GM12892 (cell line): Measurements from ENCODE around the gene CORIN.

Source experiments
- POLR2A ChIP-seq: IDR thresholded peaks from 2 replicates; pipeline ENCODE4 v1.6.1; 2011; ENCODE audit warnings: low read depth, low read length, control low read depth
- POLR2AphosphoS5 ChIP-seq: IDR thresholded peaks from 2 replicates; pipeline ENCODE4 v1.6.1; 2011; ENCODE audit warnings: low read depth, low read length, control low read depth
- TAF1 ChIP-seq: IDR thresholded peaks from 2 replicates; pipeline ENCODE4 v1.6.1; 2011; ENCODE audit warnings: low read depth, mild to moderate bottlenecking, control low read depth, low read length, borderline replicate concordance

- TF ChIP-seq POLR2A (no peak), TAF1 (no peak), POLR2AphosphoS5 (no peak)
Measured at GRCh38 chr4:47668810-47669408, 169.0 kb downstream of the CORIN start.
